Fibroblast of mammary gland (primary cell): ENCODE results near the gene NME3.

ENCODE experiments used
- DNase-seq: peaks from one replicate; pipeline ENCODE4 v3.0.0-alpha.2; 2010; ENCODE audit warnings: low read depth
- H3K4me3 ChIP-seq: 2 replicates; pipeline ENCODE4 v1.5.1; 2011; ENCODE audit warnings: low read depth, mild to moderate bottlenecking, low read length, moderate library complexity; ENCODE audit not compliant: control insufficient read depth
- CTCF ChIP-seq: conservative IDR thresholded peaks from 2 replicates; pipeline ENCODE4 v1.5.1; 2011; ENCODE audit warnings: low read depth, low read length, inconsistent platforms; ENCODE audit not compliant: control insufficient read depth, insufficient read depth

The NME3 gene

DNA sequence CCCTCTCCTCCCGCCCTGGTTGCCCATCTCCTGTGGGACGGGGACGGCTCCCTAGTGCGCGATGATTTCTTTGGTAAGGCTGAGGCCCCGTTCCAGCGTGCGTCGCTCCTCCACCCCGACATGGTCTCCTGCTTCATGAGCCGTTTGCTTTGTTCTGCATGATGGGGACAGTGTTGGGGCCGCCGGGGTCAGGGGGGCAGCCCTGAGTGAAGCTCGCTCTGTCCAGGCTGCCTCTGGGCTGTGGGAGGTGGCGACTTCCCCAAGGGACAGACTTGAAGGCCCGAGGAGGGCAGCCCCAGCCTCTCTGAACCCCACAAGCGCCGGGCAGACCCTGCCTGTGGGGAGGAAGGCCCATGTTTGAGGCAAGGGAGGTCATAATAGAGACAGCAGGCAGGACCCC is 12.4 kb downstream of the NME3 start:
- DNase-seq, result no peak
- H3K4me3 ChIP-seq, result no peak overlapping the region
- TF ChIP-seq CTCF, result no peak

GRCh38 chr16:1757714-1758461 is 13.5 kb downstream of the NME3 start:
- no peak overlapping the region for H3K4me3 ChIP-seq
- no peak for TF ChIP-seq CTCF
- DNase-seq, result no peak

GRCh38 chr16:1754204-1754603 is 17.1 kb downstream of the NME3 start:
- H3K4me3 ChIP-seq, result no peak overlapping the region
- no peak for TF ChIP-seq CTCF
- no peak for DNase-seq

GRCh38 chr16:1752853-1753252 is 18.5 kb downstream of the NME3 start:
- no peak for TF ChIP-seq CTCF
- H3K4me3 ChIP-seq, result no peak overlapping the region
- no peak for DNase-seq

DNA sequence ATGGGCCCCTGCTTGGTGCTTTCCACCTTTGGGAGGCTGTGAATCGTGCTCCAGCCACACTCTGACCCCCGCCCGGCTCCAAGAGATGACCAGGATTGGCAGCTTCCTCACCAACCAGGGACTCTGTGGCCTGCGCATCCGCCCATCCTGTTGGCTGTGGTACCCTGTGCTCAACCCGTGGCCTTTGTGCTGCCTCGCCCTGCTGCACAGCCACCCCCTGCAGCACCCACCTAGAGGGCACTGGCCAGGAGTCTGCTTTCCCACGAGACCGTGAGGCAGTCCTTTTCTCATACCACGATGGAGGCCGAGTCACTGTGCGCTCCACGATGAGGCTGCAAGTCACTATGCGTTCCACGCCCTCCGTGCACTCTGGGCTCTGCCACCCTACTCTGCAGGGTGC is 19.4 kb downstream of the NME3 start:
- no peak for TF ChIP-seq CTCF
- no peak overlapping the region for H3K4me3 ChIP-seq
- DNase-seq, result no peak

DNA sequence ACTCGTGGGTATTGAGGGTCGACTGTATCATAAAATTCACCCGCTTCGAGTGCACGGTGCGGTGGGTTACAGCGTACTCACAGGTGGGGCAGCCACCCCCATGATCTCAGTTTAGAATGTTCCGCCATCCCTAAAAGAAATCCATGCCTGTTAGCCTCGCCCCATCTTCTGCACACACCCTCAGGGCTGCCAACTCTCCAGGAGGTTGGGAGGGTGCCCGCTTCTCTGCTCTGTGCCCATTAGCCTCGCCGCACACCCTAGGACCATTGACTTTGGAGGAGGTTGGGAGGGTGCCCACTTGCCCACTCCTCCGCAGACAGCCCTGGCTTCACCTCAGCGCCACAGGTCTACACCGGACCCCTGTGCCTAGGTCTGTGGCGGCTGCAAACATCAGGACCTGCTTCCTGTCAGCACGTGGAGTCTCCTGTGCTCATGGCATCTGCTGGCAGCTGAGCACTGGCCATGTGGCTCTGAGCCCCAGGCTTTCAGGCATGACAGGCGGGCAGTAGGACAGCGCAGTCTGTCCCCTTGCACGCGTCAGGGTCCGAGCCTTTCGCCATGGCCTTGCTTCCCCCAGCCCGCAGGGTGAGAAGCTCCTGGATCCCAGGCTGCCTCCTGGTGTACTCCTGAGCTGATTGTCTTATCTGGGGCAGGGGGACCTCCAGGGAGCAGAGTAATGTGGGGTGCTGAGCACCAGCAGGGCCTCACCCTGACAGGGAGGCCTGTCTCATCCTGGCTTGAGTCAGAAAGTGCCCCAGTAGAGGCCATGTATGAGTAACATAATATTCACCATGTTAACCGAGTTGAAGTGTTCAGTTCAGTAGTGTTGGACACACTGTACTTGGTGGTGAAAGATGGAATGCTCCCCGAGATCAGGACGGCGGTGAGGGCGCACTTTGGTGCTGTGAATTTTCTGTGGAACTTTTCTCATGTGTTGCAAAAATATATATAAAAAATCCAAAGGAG is 21.9 kb downstream of the NME3 start:
- no peak overlapping the region for H3K4me3 ChIP-seq
- DNase-seq, result peak; percentile 52
- no peak for TF ChIP-seq CTCF
